Natural killer cell (primary cell): ENCODE results near the gene HSPA9. TPM values are rescaled to one million over a fixed set of nuclear protein-coding genes. Genes with fewer than 3 reads are reported as not detected.

ENCODE experiments used
- ATAC-seq, 3 donors: fragments of 150-1000 bp in 2 of 3; fragments of 200-7000 bp in 1 of 3; cut with Tn5 transposase; 1 replicate in 1 of 3; 2 replicates in 2 of 3; pipeline ENCODE4 v1.10.0; 2021; ENCODE audit warnings: mild to moderate bottlenecking in 2 of 3, moderate library complexity in 2 of 3
- DNase-seq, 2 donors: peaks; one replicate each; pipeline versions ENCODE4 v3.0.0 to v3.0.0-alpha.2; 2013 to 2021; ENCODE audit warnings: mixed read lengths in 1 of 2
- H3K27ac ChIP-seq: one replicate; pipeline ENCODE4 v1.5.1; 2013; ENCODE audit warnings: mild to moderate bottlenecking, low read length
- H3K27me3 ChIP-seq: one replicate; pipeline ENCODE4 v1.6.1; 2013; ENCODE audit warnings: low read length; ENCODE audit not compliant: control insufficient read depth, insufficient read depth
- H3K36me3 ChIP-seq: one replicate; pipeline ENCODE4 v1.6.1; 2013; ENCODE audit warnings: low read length; ENCODE audit not compliant: control insufficient read depth, insufficient read depth
- H3K4me1 ChIP-seq: one replicate; pipeline ENCODE4 v1.6.1; 2013; ENCODE audit warnings: low read length; ENCODE audit not compliant: control insufficient read depth, insufficient read depth
- H3K4me3 ChIP-seq: one replicate; pipeline ENCODE4 v1.5.1; 2013; ENCODE audit warnings: low read length
- H3K9me3 ChIP-seq: one replicate; pipeline ENCODE4 v1.6.1; 2013; ENCODE audit warnings: low read length; ENCODE audit not compliant: control insufficient read depth, insufficient read depth
- H3K27ac Mint-ChIP-seq, 2 donors: one replicate each; pipeline ENCODE4 v1.8.0; 2022; ENCODE audit warnings: mild to moderate bottlenecking in 2 of 2, mixed read lengths in 2 of 2, moderate library complexity in 1 of 2
- H3K27me3 Mint-ChIP-seq, 2 donors: one replicate each; pipeline ENCODE4 v1.8.0; 2022; ENCODE audit warnings: low read depth in 2 of 2, mixed read lengths in 2 of 2
- H3K36me3 Mint-ChIP-seq: one replicate; pipeline ENCODE4 v1.8.0; 2022; ENCODE audit warnings: mixed read lengths
- H3K4me1 Mint-ChIP-seq, 2 donors: one replicate each; pipeline ENCODE4 v1.8.0; 2022; ENCODE audit warnings: mixed read lengths in 2 of 2
- H3K4me3 Mint-ChIP-seq: one replicate; pipeline ENCODE4 v1.8.0; 2022; ENCODE audit warnings: mild to moderate bottlenecking, moderate library complexity, mixed read lengths
- H3K9me3 Mint-ChIP-seq, 2 donors: one replicate each; pipeline ENCODE4 v1.8.0; 2022; ENCODE audit warnings: mixed read lengths in 2 of 2
- WGBS: methylation state at CpG from one replicate; pipeline ENCODE4 v1.1.7; 2013; ENCODE audit warnings: missing lambda C conversion rate; ENCODE audit not compliant: insufficient coverage; 5-methylcytosine and 5-hydroxymethylcytosine counted together
- intact Hi-C: fragments of 100-400 bp; cut with micrococcal nuclease; formaldehyde crosslinking; loops from one replicate; pipeline ENCODE4 v1.14.2; 2022
- total RNA-seq, 4 donors: library from RNA; stranded (reverse); fragments of 120-200 nt in 1 of 4; gene quantifications; one replicate each; pipeline versions ENCODE4 v1.2.3 to v1.2.4, GENCODE V29; 2013 to 2022
- TF ChIP-seq, protein P1 (sequence below): fragments of 200-600 bp; IDR thresholded peaks from one replicate; pipeline ENCODE4 v1.8.0; 2022; ENCODE audit warnings: antibody characterized with exemption

The HSPA9 gene
- total RNA-seq, 3 donors from 2014 or later (not counting 1 experiment from before 2014, with no cell fraction given) = 272 to 308 (median 308) TPM

DNA sequence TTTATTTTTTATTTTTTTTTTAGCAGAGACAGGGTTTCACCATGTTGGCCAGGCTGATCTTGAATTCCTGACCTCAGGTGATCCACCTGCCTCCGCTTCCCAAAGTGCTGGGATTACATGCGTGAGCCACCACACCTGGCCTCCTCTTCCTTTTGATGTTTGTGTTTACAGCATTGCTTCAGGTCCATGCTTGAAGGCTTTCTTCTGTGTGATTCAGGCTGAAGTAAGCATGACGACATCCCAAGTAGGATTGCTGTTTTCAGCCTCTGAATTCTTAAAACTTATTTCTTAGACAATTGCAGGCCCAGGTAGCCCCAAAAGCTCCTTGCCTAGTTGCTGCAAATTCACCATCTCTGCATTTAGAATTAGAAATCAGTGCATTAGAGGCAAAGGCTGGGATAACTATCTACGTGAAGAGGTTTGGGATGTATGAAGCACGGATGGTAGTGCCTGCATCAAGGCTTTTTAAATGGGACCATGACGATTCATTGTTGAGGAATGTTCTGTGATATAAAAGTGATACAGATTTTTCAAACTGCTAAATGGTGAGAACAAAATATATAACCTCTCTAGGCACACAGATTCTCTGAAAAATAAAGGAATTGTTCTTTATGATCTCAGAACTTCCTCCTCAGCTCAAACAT lies 29.2 kb downstream of the HSPA9 start:
- Histone ChIP-seq H3K9me3 (no peaks in the 10 kb centered on the region), H3K36me3 (no peaks in the 10 kb centered on the region), H3K27ac (no peak overlapping the region), H3K4me1 (peaks cover 32% of the 10 kb centered on the region), H3K27me3 (no peaks in the 10 kb centered on the region), H3K4me3 (no peak overlapping the region)
- peak overlapping the region; percentile 57 for H3K4me3 Mint-ChIP-seq
- WGBS = 95% methylated on average over 5 of the region's 6 CpGs
- TF ChIP-seq, protein P1, sequence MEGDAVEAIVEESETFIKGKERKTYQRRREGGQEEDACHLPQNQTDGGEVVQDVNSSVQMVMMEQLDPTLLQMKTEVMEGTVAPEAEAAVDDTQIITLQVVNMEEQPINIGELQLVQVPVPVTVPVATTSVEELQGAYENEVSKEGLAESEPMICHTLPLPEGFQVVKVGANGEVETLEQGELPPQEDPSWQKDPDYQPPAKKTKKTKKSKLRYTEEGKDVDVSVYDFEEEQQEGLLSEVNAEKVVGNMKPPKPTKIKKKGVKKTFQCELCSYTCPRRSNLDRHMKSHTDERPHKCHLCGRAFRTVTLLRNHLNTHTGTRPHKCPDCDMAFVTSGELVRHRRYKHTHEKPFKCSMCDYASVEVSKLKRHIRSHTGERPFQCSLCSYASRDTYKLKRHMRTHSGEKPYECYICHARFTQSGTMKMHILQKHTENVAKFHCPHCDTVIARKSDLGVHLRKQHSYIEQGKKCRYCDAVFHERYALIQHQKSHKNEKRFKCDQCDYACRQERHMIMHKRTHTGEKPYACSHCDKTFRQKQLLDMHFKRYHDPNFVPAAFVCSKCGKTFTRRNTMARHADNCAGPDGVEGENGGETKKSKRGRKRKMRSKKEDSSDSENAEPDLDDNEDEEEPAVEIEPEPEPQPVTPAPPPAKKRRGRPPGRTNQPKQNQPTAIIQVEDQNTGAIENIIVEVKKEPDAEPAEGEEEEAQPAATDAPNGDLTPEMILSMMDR = no peak
- no peaks in the 10 kb centered on the region for H3K36me3 Mint-ChIP-seq
- no peaks in the 10 kb centered on the region for H3K9me3 Mint-ChIP-seq
- H3K4me1 Mint-ChIP-seq = peaks cover 56 to 69% of the 10 kb centered on the region in 2 donors
- ATAC-seq = no peak
- H3K27me3 Mint-ChIP-seq = no peaks in the 10 kb centered on the region
- intact Hi-C loops = loop anchor here (10.0 kb wide), 1 partner anchor 51 kb away; no protein-coding TSS in a partner anchor
- DNase-seq = no peak
- H3K27ac Mint-ChIP-seq = peak overlapping the region; percentile 98 to 100

DNA sequence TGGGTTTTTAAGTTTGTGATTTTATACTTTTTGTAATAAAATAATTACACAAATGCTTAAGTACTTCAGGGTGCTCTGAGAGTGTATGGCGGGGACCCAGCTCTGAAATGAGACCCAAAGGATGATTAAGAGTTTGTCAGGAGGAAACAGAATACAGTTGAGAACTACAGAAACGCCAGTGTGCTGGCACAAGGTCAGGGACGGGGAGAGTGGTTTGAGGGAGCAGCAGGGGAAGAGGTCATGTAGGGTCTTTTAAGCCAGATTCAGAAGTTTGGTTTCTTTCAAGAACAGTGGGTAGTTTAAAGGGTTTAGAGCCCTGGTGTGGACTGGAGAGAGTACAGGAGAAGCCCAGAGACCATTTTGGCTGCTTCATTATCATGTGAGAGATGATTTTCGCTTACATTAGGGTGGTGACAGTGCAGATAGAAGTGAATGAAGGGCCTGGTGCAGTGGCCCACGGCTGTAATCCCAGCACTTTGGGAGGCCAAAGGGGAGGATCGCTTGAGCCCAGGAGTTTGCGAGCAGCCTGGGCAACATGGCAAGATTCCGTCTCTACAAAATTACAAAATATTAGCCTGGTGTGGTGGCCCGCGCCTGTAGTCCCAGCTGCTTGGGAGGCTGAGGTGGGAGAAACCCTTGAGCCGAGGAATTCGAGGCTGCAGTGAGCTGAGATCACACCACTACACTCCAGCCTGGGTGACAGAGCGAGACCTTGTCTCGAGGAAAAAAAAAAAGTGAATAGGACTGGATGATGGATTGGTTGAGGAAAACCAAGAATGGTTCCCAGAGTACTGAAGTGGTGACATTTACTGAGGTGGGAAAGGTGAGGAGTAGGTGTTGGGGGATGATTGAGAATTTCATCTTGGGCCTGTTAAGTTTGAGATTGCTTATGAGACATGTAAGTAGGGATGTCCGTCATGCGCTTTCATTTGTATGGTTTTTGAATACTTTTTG lies 30.7 kb downstream of the HSPA9 start:
- 71% methylated on average over 16 of the region's 16 CpGs for WGBS
- H3K9me3 Mint-ChIP-seq = no peaks in the 10 kb centered on the region

DNA sequence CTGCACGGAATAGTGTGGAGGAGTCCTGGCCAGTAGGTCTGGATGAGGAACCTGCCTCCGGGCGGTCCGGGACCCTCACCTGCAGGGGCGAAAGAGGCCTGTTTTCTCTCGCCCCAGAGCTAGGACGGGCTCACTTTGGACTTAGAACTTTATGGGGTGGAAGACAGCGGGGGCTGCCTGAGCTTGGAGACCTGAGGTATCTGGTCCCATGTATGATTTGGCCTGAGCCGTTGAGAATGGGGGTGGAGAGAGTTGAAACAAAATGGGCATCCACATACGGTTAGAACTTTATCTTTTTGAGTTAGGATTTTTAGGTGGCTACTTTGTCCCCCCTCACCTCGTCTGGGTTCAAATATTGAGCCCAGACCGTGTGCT lies 31.5 kb downstream of the HSPA9 start:
- Histone ChIP-seq H3K27me3 (no peaks in the 10 kb centered on the region), H3K27ac (peak overlapping the region; percentile 98), H3K9me3 (no peaks in the 10 kb centered on the region), H3K36me3 (peaks cover 6% of the 10 kb centered on the region), H3K4me3 (peak overlapping the region; percentile 98), H3K4me1 (peaks cover 32% of the 10 kb centered on the region)
- no peaks in the 10 kb centered on the region for H3K27me3 Mint-ChIP-seq
- ATAC-seq (peak; percentile 51 to 72 (median 55)), DNase-seq (no peak)
- H3K36me3 Mint-ChIP-seq = no peaks in the 10 kb centered on the region
- intact Hi-C loops = loop anchor here (1.0 to 10.0 kb wide), 5 partner anchors 22 to 191 kb away; partner anchors contain the start of genes HSPA9 and KDM3B
- H3K9me3 Mint-ChIP-seq = no peaks in the 10 kb centered on the region
- WGBS = under 1% methylated on average over 12 of the region's 12 CpGs
- TF ChIP-seq, protein P1 = no peak
- H3K4me3 Mint-ChIP-seq = peak overlapping the region; percentile 100
- H3K4me1 Mint-ChIP-seq = peaks cover 77 to 78% of the 10 kb centered on the region in 2 donors
- peak overlapping the region; percentile 98 to 100 for H3K27ac Mint-ChIP-seq

More for the DNA sequence above, 30.7 kb downstream of the HSPA9 start:
- no peak for ATAC-seq
- Histone ChIP-seq H3K9me3 (no peaks in the 10 kb centered on the region), H3K27me3 (no peaks in the 10 kb centered on the region), H3K4me3 (peak overlapping the region; percentile 98), H3K4me1 (peaks cover 32% of the 10 kb centered on the region), H3K36me3 (peaks cover 1% of the 10 kb centered on the region), H3K27ac (peak overlapping the region; percentile 98)
- Mint-ChIP-seq H3K27me3 (no peaks in the 10 kb centered on the region), H3K27ac (peak overlapping the region; percentile 98 to 100), H3K4me1 (peaks cover 72 to 76% of the 10 kb centered on the region in 2 donors), H3K4me3 (peak overlapping the region; percentile 100), H3K36me3 (no peaks in the 10 kb centered on the region)
- peak in 1 of 2 donors; percentile 46 for DNase-seq
- intact Hi-C loops = loop anchor here (10.0 kb wide), 1 partner anchor 50 kb away; no protein-coding TSS in a partner anchor
- TF ChIP-seq, protein P1 = no peak
